Panc1 (cell line): Measurements from ENCODE around the gene PRRG4. TPM values are rescaled to one million over a fixed set of nuclear protein-coding genes. Genes with fewer than 3 reads are reported as not detected.
"Not testable (repeated sequence)": the region's sequence is repeated elsewhere in the genome, so short reads cannot be mapped to it uniquely, and the experiment has no call there.

Experiments used
- ATAC-seq: fragments of 200-7000 bp; cut with Tn5 transposase; 2 replicates; pipeline ENCODE4 v1.9.1; 2020; ENCODE audit warnings: mild to moderate bottlenecking, moderate library complexity
- BruUV-seq: library from RNA; stranded (reverse); fragments of 400-500 nt; replicated peaks from 2 replicates; lab custom pipeline; 2021; lab: Mats Ljungman, UMichigan
- CTCF ChIA-PET: fragments of 300-600 bp; sonication (Branson Sonifier 250); formaldehyde crosslinking; loops from one replicate; lab custom pipeline; 2022; ENCODE audit warnings: antibody characterized with exemption; lab: Charles Lee
- POLR2A ChIA-PET: fragments of 300-600 bp; sonication (Branson Sonifier 250); formaldehyde crosslinking; loops from one replicate; lab custom pipeline; 2022; ENCODE audit warnings: antibody characterized with exemption; lab: Charles Lee
- DNase-seq: peaks from one replicate; pipeline ENCODE4 v3.0.0-alpha.2; 2010; ENCODE audit warnings: low read depth, low spot score
- H3K27ac ChIP-seq: 2 replicates; pipeline ENCODE4 v1.5.1; 2011; ENCODE audit warnings: mild to moderate bottlenecking, low read length, inconsistent platforms
- H3K27me3 ChIP-seq: fragments of 200-500 bp; sonication (Bioruptor generic); 2 replicates; pipeline ENCODE4 v1.6.0; 2014; ENCODE audit warnings: low read length, inconsistent platforms; ENCODE audit not compliant: control insufficient read depth, insufficient read depth
- H3K36me3 ChIP-seq: fragments of 200-500 bp; sonication (Bioruptor generic); 2 replicates; pipeline ENCODE4 v1.5.1; 2014; ENCODE audit warnings: inconsistent platforms, mild to moderate bottlenecking, low read length, moderate library complexity; ENCODE audit not compliant: control insufficient read depth, insufficient read depth
- H3K4me1 ChIP-seq: 2 replicates; pipeline ENCODE4 v1.5.1; 2011; ENCODE audit warnings: inconsistent platforms, mild to moderate bottlenecking, low read length, moderate library complexity; ENCODE audit not compliant: control insufficient read depth, insufficient read depth
- H3K4me3 ChIP-seq, 2 experiments: 2 replicates each; pipeline ENCODE4 v1.5.1; 2011 to 2012; ENCODE audit warnings: low read depth in 2 of 2, low read length in 2 of 2, mild to moderate bottlenecking in 2 of 2, inconsistent platforms in 1 of 2, moderate library complexity in 1 of 2
- H3K9me3 ChIP-seq: fragments of 200-500 bp; sonication (Bioruptor generic); 2 replicates; pipeline ENCODE4 v1.5.1; 2014; ENCODE audit warnings: low read depth, mild to moderate bottlenecking, inconsistent platforms, low read length, moderate library complexity; ENCODE audit not compliant: control insufficient read depth, insufficient read depth
- POLR2AphosphoS5 ChIP-seq: IDR thresholded peaks from 2 replicates; pipeline ENCODE4 v1.6.1; 2012; ENCODE audit warnings: mild to moderate bottlenecking, low read depth, low read length, moderate library complexity
- REST ChIP-seq, 2 experiments: IDR thresholded peaks; 2 replicates each; pipeline ENCODE4 v1.6.1; 2011 to 2012; ENCODE audit warnings: low read depth in 2 of 2, control low read depth in 1 of 2, low read length in 1 of 2, mild to moderate bottlenecking in 1 of 2, moderate library complexity in 1 of 2; ENCODE audit not compliant: insufficient read depth in 1 of 2
- SIN3A ChIP-seq: IDR thresholded peaks from 2 replicates; pipeline ENCODE4 v1.6.1; 2012; ENCODE audit warnings: low read depth, mild to moderate bottlenecking, low read length, moderate library complexity, borderline replicate concordance; ENCODE audit not compliant: insufficient read depth
- TCF7L2 ChIP-seq: IDR thresholded peaks from 2 replicates; pipeline ENCODE4 v1.6.1; 2011; ENCODE audit warnings: mild to moderate bottlenecking, low read depth, low read length, inconsistent platforms
- in situ Hi-C: cut with HindIII; loops from 2 replicates; pipeline ENCODE4 v1.10.0; 2016; ENCODE audit warnings: low sequenced_read_pairs, low pct_unique_long_range_greater_than_20kb
- intact Hi-C: fragments of 100-400 bp; cut with micrococcal nuclease; formaldehyde crosslinking; loops from one replicate; pipeline ENCODE4 v1.10.0; 2022; ENCODE audit not compliant: unreplicated experiment
- total RNA-seq: library from RNA; stranded (reverse); gene quantifications from one replicate; pipeline ENCODE4 v1.2.1, GENCODE V29; 2021; ENCODE audit not compliant: unreplicated experiment
- TF ChIP-seq, protein P1 (sequence below): fragments of 450-650 bp; IDR thresholded peaks from 2 replicates; pipeline ENCODE4 v1.5.1; 2017; ENCODE audit warnings: mild to moderate bottlenecking

Gene PRRG4
- total RNA-seq, 1 experiment from 2014 or later = 0.87 TPM

DNA sequence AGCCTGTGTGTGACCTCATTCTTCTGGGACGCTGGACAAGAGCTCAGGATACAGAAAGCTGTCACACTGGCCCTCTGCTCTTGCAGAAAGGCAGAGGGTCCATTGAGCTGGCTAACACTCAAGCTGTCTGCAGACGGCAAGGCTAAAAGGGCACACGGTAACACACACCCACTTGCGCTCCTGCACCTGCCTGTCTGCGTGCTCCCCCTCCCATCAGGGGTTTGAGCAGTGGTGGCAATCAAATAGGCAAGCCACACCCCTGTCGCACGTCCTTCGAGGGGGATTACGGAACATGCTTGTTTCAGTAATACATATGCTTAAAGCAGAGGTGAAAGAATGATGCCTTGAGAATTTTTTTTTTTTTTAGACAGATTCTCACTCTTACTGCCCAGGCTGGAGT, 55.8 kb downstream of the PRRG4 start:
- intact Hi-C loops = no loop called here
- H3K9me3 ChIP-seq = no peaks in the 10 kb centered on the region

DNA sequence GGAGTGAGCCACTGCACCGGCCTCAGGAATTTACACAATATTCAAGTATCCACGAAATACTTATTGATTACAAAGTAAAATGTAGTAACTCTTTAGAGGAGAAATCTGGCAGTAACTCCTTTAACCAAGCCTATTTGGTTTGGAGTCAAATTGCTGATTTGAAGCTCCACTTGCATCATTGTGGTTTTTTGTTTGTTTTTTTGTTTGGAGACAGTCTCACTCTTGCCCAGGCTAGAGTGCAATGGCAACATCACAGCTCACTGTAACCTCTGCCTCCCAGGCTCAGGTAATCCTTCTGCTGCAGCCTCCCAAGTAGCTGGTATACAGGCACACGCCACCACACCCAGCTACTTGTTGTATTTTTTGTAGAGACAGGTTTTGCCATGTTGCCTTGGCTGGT, 56.5 kb downstream of the PRRG4 start:
- CTCF ChIA-PET = interaction anchor here (1.5 kb wide), 1 partner anchor 8 kb away, joined by 4 read pairs; no protein-coding TSS in a partner anchor
- DNase-seq (no peak), ATAC-seq (no peak)
- no peak for TF ChIP-seq POLR2AphosphoS5
- TF ChIP-seq SIN3A = no peak
- TF ChIP-seq REST (IDR thresholded peaks at IDR 0.05; ENCODE audit: insufficient read depth in 1 of 2, low read depth in 2 of 2, low read length in 1 of 2) = no peak
- TF ChIP-seq TCF7L2 = no peak
- TF ChIP-seq, protein P1, sequence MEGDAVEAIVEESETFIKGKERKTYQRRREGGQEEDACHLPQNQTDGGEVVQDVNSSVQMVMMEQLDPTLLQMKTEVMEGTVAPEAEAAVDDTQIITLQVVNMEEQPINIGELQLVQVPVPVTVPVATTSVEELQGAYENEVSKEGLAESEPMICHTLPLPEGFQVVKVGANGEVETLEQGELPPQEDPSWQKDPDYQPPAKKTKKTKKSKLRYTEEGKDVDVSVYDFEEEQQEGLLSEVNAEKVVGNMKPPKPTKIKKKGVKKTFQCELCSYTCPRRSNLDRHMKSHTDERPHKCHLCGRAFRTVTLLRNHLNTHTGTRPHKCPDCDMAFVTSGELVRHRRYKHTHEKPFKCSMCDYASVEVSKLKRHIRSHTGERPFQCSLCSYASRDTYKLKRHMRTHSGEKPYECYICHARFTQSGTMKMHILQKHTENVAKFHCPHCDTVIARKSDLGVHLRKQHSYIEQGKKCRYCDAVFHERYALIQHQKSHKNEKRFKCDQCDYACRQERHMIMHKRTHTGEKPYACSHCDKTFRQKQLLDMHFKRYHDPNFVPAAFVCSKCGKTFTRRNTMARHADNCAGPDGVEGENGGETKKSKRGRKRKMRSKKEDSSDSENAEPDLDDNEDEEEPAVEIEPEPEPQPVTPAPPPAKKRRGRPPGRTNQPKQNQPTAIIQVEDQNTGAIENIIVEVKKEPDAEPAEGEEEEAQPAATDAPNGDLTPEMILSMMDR = no peak
- Histone ChIP-seq H3K27me3 (no peaks in the 10 kb centered on the region), H3K4me3 (no peak overlapping the region), H3K36me3 (no peaks in the 10 kb centered on the region), H3K9me3 (no peaks in the 10 kb centered on the region), H3K4me1 (peaks cover 4% of the 10 kb centered on the region), H3K27ac (no peak overlapping the region)
- no TSS peak for BruUV-seq
- POLR2A ChIA-PET = no interaction called here
- intact Hi-C loops (no loop called here), in situ Hi-C loops (no loop called here)

More for the DNA sequence above, 55.8 kb downstream of the PRRG4 start:
- in situ Hi-C loops = no loop called here
- DNase-seq = no peak
- Histone ChIP-seq H3K4me1 (no peaks in the 10 kb centered on the region; the same call in 1 of the 2 replicates), H3K4me3 (no peak overlapping the region), H3K36me3 (no peaks in the 10 kb centered on the region), H3K27me3 (no peaks in the 10 kb centered on the region), H3K27ac (no peak overlapping the region)
- ChIA-PET CTCF (interaction anchor here (1.5 kb wide), 1 partner anchor 9 kb away, joined by 4 read pairs; no protein-coding TSS in a partner anchor), POLR2A (no interaction called here)
- BruUV-seq = no TSS peak
- ATAC-seq = no peak
- no peak for TF ChIP-seq SIN3A
- no peak for TF ChIP-seq TCF7L2
- no peak for TF ChIP-seq POLR2AphosphoS5
- TF ChIP-seq, protein P1 = no peak
- TF ChIP-seq REST (IDR thresholded peaks at IDR 0.05; ENCODE audit: insufficient read depth in 1 of 2, low read depth in 2 of 2, low read length in 1 of 2) = no peak

- H3K4me1 ChIP-seq = peaks cover 12% of the 10 kb centered on the region
- BruUV-seq, POLR2A ChIA-PET, H3K27ac ChIP-seq, H3K36me3 ChIP-seq, ATAC-seq, intact Hi-C loops, H3K4me3 ChIP-seq, in situ Hi-C loops, DNase-seq, H3K9me3 ChIP-seq, H3K27me3 ChIP-seq: not testable (repeated sequence)
- CTCF ChIA-PET = interaction anchor here (0.6 kb wide), 1 partner anchor 105 kb away, joined by 3 read pairs; no protein-coding TSS in a partner anchor
Measured at GRCh38 chr11:32887707-32888383, 58.1 kb downstream of the PRRG4 start.
